ES-I3 (cell line): ENCODE results near the gene KCNJ6.
A peak's percentile ranks its signal among the peaks of the same experiment; 100 is the strongest.
"Not testable (repeated sequence)": the region's sequence is repeated elsewhere in the genome, so short reads cannot be mapped to it uniquely, and the experiment has no call there.

ENCODE experiments used
- H3K36me3 ChIP-seq: 2 replicates; pipeline ENCODE4 v1.6.1; 2013; ENCODE audit warnings: mild to moderate bottlenecking, low read length, control low read depth, moderate library complexity; ENCODE audit not compliant: insufficient read depth
- H3K4me1 ChIP-seq: 2 replicates; pipeline ENCODE4 v1.6.1; 2013; ENCODE audit warnings: mild to moderate bottlenecking, control low read depth, low read length; ENCODE audit not compliant: insufficient read depth
- H3K9ac ChIP-seq: 2 replicates; pipeline ENCODE4 v1.6.1; 2013; ENCODE audit warnings: low read depth, mild to moderate bottlenecking, low read length, moderate library complexity
- H3K9me3 ChIP-seq: 2 replicates; pipeline ENCODE4 v1.6.1; 2013; ENCODE audit warnings: mild to moderate bottlenecking, low read length, moderate library complexity; ENCODE audit not compliant: control insufficient read depth, insufficient read depth

The KCNJ6 gene

DNA sequence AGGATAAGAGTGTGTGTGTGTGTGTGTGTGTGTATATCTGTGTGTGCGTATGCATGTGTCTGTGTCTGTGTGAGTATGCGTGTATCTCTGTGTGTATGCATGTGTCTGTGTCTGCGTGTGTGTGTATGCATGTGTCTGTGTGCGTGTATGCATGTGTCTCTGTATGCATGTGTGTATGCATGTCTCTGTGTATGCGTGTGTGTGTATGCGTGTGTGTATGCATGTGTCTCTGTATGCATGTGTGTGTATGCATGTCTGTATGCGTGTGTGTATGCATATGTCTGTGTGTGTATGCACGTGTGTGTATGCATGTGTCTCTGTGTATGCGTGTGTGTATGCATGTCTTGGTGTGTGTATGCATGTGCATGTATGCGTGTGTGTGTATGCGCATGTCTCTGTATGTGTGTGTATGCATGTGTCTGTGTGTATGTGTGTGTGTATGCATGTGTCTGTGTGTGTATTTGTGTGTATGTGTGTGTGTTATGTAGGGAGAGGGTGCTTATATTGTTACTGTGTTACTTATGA is 301.8 kb downstream of the KCNJ6 start:
- Histone ChIP-seq H3K9me3 (peaks cover 2% of the 10 kb centered on the region; the same call in 1 of the 2 replicates), H3K9ac (no peak overlapping the region), H3K4me1 (no peaks in the 10 kb centered on the region), H3K36me3 (no peaks in the 10 kb centered on the region)

DNA sequence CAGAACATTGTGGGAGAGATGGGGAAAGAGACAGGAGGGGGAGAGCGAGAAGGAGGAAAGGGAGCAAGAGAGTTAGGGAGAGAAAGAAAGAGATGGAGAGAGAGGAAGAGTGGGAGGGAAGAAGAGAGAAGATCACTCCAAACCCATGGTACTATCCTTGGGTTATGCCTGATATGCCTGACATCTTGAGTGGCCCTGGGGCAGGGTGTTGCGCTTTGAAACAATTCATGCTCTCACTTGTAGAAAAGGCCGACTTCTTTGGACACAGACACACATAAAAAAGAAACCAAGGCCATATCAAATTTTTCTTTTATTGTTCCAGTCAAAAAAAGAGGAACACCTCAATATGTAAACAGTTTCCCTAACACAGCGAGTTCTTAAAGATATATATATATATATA is 309.2 kb downstream of the KCNJ6 start:
- Histone ChIP-seq H3K4me1 (no peaks in the 10 kb centered on the region), H3K9me3 (peaks cover 4% of the 10 kb centered on the region; the same call in 1 of the 2 replicates), H3K36me3 (no peaks in the 10 kb centered on the region), H3K9ac (no peak overlapping the region)

DNA sequence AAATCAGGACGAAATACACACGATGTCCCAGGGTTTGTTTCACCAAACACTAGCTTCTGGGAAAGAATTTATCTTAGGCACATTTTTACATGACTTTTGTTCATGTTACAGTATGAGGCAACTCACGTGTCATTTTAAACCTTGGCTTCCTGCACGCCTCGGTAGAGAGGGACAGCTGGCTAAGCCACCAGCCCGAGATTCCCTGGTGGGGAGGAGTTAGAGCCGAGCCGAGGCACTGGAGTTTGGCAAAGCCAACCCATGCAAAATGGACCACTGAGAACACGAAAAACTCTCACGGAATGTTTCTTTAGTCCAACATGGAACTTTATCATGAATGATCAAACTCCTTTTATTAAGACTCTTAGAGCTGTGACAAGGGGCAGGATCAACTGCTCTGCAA is 309.7 kb downstream of the KCNJ6 start:
- Histone ChIP-seq H3K4me1 (no peaks in the 10 kb centered on the region), H3K36me3 (no peaks in the 10 kb centered on the region), H3K9me3 (peaks cover 4% of the 10 kb centered on the region; the same call in 1 of the 2 replicates), H3K9ac (no peak overlapping the region)

DNA sequence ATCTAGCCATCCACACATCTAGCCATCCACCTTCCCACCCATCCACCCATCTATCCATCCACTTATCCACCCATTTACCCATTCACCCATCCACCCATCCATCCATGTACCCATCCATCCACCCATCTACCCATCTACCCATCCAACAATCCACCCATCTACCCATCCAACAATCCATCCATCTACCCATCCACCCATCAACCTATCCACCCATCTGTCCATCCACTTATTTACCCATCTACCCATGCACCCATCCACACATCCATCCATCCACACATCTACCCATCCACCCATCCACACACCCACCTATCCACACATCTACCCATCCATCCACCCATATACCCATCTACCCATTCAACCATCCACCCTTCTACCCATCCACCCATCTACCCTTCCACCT is 311.3 kb downstream of the KCNJ6 start:
- H3K9ac ChIP-seq, result no peak overlapping the region
- H3K36me3 ChIP-seq, result no peaks in the 10 kb centered on the region
- H3K4me1 ChIP-seq, result no peaks in the 10 kb centered on the region
- peaks cover 4% of the 10 kb centered on the region; the same call in 1 of the 2 replicates for H3K9me3 ChIP-seq

DNA sequence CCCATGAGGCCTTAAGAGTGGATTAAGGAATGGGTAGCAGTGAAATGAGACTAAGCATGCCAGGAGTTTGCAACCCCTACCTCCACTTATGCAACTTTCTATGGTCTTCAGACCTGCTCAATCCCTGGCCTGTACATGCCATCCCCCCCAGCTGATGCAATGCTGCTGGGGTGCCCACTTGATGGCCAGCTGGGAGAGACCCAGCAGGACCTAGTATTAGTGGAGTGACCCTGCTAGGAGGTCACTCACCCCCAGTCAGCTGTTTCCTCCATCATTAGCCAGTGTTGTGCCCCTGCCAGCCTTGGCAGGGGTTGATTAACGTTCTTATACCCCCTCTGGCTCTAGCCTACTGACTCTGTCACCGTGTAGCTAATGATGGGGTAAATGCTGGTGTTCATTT is 313.1 kb downstream of the KCNJ6 start:
- Histone ChIP-seq H3K9ac (no peak overlapping the region), H3K4me1 (no peaks in the 10 kb centered on the region), H3K9me3 (no peaks in the 10 kb centered on the region), H3K36me3 (no peaks in the 10 kb centered on the region)

DNA sequence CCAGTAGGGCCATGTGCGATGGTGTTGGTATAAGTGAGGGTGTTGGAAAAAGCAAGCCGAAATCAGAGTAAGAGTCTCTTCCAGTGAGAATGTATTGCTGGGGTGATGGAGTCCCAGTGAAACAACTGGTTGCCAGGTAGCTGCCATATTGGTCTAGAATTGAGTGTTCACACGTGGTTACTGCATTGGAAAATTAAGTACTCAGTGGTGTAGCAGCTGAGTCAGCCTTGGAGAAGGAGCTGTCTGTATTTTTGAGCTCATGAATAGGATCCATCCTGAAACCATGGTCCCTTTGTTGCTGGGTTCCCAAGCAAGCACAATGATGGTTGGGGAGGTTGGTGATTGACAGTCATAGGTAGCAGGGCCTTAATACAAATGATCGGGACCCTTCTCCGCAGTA is 314.3 kb downstream of the KCNJ6 start:
- H3K36me3 ChIP-seq, result no peaks in the 10 kb centered on the region
- no peak overlapping the region for H3K9ac ChIP-seq
- H3K9me3 ChIP-seq, result no peaks in the 10 kb centered on the region
- no peaks in the 10 kb centered on the region for H3K4me1 ChIP-seq

DNA sequence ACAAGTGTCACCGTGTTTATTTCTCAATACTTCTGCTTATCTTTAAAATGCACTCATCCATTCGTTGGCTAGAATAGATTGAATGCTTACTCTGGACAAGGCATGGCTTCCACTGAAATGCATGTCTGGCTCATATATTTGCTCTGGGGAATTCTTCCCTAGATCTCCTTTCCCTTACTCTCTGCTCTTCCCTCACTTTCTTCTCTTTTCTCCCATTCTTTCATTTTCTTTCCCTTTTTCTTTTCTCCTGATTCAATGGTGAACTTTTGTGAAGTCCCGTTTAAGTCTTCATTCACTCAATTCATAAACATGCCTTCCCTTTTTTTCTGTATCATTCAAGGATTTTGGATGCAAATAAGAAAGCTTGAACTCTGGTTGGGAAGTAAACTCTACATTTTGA is 315.2 kb downstream of the KCNJ6 start:
- Histone ChIP-seq H3K9ac (no peak overlapping the region), H3K36me3 (peaks cover 3% of the 10 kb centered on the region; the same call in 1 of the 2 replicates), H3K9me3 (no peaks in the 10 kb centered on the region), H3K4me1 (no peaks in the 10 kb centered on the region)

DNA sequence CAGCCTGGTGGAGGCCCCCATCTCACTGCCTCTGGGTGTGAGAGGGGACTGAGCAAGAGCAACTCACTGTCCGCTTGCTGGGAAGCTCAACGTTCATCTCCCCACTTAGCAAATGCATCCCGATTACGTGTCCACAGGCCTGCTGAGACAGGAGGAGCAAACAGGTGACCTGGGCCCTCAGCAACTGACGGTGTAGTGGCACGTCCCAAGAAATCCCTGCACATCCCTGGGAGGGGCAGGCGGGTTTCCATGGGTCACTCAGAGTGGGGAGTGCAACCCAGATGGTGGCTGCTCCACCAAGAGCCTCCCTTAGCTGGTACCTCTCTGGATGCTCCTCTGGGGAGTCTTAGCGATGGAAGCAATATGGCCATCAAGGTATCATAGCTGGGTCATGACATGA is 320.3 kb downstream of the KCNJ6 start:
- H3K9me3 ChIP-seq, result no peaks in the 10 kb centered on the region
- peaks cover 13% of the 10 kb centered on the region for H3K4me1 ChIP-seq
- no peak overlapping the region for H3K9ac ChIP-seq
- H3K36me3 ChIP-seq, result peaks cover 3% of the 10 kb centered on the region; the same call in 1 of the 2 replicates

DNA sequence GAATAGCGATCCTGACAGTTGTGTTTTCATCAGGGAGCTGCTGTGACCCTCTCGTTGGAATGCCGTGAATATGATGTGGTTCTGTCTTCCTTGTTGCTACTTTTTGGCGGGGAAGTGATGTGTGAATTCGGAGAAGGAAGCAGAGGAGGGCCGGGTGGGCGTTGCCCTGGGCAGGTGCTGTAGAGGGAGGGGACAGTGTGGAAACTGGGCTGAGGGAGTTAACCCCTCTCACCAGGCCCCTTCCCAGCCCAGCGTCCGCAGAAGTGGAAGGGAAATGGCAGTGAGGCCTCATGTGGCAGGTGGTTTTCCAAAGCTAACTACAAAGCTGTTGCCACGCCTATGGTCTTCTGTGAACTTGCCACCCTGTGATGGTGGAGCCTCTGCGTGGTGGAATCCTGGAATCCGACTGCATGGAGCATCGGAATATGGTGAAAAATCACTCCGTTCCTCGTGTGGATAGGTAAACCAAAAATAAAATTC is 321.7 kb downstream of the KCNJ6 start:
- Histone ChIP-seq H3K36me3 (peaks cover 5% of the 10 kb centered on the region; the same call in 1 of the 2 replicates), H3K9ac (no peak overlapping the region), H3K4me1 (peaks cover 13% of the 10 kb centered on the region), H3K9me3 (no peaks in the 10 kb centered on the region)

DNA sequence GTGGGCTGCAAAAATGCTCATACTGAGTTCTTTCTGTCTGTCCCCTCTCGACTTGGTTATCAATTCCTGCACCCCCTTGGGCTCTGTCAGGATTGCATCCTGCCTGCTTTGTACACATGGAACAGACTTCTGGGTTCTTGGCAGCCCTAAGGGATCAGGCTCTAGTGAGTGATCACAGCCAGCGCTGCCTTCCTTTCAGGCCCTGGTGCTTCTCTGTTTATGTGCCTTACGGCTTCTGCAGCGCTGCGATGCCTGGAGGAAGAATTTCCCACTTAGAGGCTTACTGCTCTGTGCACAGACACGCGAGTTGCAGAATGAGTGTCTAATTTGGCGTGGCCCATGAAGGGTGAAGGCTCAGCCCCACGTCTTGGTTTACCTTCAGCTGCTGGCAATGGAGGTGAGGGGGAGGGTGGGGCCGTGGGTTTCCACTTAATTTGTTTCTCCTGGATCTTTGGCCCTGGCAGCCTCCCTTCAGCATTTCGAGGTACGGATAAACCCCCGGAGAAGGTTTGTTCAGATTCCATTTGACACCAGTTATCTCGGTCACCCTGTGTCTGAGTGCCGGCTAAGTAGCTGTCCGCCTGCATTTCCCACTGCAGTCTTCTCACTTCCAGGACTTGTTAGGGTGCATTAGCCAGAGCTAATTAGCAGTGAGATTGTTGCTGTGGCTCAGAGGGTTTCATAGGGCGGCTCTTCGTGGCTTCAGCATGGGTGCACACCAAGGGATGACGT is 322.4 kb downstream of the KCNJ6 start:
- Histone ChIP-seq H3K4me1 (peaks cover 13% of the 10 kb centered on the region), H3K36me3 (peaks cover 5% of the 10 kb centered on the region; the same call in 1 of the 2 replicates), H3K9me3 (no peaks in the 10 kb centered on the region), H3K9ac (no peak overlapping the region; the same call in 1 of the 2 replicates)

DNA sequence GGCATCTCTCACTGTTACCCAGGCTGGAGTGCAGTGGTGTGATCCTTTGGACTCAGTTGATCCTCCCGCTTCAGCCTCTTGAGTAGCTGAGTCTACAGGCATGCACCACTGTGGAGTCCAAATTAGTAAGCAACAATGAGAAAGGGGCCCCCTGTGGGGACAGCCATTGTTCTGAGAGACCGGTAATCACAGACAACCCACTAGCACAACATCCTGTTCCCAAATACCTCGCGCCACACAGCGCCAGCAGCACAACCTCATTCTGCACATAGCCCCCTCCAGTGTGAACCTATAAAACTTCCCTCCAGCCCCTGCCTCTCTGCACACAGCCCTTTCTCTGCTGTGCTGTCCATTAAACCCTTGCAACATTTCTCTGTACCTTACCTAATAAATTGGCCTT is 323.2 kb downstream of the KCNJ6 start:
- H3K4me1 ChIP-seq, result peaks cover 13% of the 10 kb centered on the region
- peaks cover 8% of the 10 kb centered on the region; the same call in 1 of the 2 replicates for H3K36me3 ChIP-seq
- H3K9me3 ChIP-seq, result no peaks in the 10 kb centered on the region
- peak overlapping the region; percentile 75; the same call in 1 of the 2 replicates for H3K9ac ChIP-seq

DNA sequence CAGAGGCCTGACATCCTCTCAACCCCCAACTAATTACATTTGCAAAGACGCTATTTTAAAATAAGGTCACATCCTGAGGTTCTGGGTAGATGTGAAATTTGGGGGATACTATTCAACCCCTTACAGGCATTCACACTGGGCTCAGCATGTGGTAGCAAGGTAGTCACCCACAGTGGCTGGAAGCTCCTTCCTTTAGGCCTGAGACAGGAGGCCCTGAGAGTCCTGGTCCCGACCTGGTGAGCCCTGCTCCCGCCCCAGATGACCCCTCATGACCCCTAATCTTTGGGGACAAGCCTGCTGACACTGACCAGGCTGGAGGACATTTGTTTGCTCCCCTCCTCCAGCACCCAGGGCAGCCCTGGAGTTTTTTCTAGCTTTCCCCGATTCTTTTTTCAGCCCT is 323.8 kb downstream of the KCNJ6 start:
- Histone ChIP-seq H3K36me3 (peaks cover 10% of the 10 kb centered on the region; the same call in 1 of the 2 replicates), H3K9ac (peak overlapping the region; percentile 75), H3K4me1 (peaks cover 13% of the 10 kb centered on the region)

DNA sequence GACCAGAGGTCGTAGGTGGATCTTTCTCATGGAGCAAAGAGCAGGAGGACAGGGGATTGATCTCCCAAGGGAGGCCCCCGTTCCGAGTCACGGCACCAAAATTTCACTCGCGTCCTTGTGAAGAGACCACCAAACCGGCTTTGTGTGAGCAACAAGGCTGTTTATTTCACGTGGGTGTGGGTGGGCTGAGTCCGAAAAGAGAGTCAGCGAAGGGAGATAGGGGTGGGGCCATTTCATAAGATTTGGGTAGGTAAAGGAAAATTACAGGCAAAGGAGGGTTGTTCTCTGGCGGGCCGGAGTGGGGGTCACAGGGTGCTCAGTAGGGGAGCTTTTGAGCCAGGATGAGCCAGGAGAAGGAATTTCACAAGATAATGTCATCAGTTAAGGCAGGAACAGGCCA is 324.3 kb downstream of the KCNJ6 start:
- Histone ChIP-seq H3K9ac (peak overlapping the region; percentile 75), H3K4me1 (peaks cover 13% of the 10 kb centered on the region), H3K36me3 (peaks cover 10% of the 10 kb centered on the region; the same call in 1 of the 2 replicates)
- not testable (repeated sequence) for H3K9me3 ChIP-seq

More for the DNA sequence above, 323.8 kb downstream of the KCNJ6 start:
- no peaks in the 10 kb centered on the region for H3K9me3 ChIP-seq

DNA sequence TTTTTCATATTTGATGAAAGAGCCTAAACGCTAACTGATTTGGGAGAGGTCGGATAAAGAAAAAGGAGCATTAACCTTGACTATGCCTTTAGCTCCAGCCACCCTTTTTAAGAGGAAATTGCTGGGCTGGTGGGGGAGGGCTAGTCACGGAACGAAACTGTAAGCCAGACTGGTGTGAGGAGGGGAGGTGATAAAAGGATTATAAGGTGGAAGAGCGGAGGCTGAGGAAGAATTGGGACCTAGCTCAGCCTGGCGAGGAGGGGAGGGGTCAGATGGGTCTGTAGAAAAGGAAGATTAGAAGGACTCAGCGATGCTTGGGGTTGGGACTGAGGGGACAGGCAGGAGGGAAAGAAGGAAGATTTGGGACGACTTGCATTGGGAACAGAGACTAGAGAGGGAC is 325.4 kb downstream of the KCNJ6 start:
- H3K36me3 ChIP-seq, H3K9me3 ChIP-seq: not testable (repeated sequence)
- peaks cover 13% of the 10 kb centered on the region for H3K4me1 ChIP-seq
- peak overlapping the region; percentile 75 for H3K9ac ChIP-seq

DNA sequence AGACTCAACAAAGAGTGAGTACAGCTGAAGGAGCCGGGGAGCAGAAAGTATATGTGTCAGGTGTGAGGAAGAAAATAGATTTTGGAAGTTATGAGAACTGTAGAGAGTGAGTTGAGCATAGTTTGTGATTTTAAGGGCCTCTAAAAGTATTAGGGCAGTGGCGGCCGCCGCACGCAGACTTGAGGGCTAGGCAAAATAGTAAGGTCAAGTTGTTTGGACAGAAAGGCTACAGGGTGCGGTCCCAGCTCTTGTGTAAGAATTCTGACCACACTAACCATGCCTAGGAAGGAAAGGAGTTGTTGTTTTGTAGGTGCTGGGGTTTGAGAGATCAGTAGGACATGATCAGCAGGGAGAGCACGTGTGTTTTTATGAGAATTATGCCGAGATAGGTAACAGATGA is 327.6 kb downstream of the KCNJ6 start:
- H3K4me1 ChIP-seq, H3K36me3 ChIP-seq: not testable (repeated sequence)

More for the DNA sequence above, 327.6 kb downstream of the KCNJ6 start:
- H3K9me3 ChIP-seq, H3K9ac ChIP-seq: not testable (repeated sequence)
